Mammary epithelial cell (primary cell): ENCODE measurements around the gene DRICH1.
"Not testable (repeated sequence)": the region's sequence is repeated elsewhere in the genome, so short reads cannot be mapped to it uniquely, and the experiment has no call there.

Experiments used
- EZH2 ChIP-seq: IDR thresholded peaks from 2 replicates; pipeline ENCODE4 v1.6.1; 2012; ENCODE audit warnings: low read length, inconsistent platforms, borderline replicate concordance
- TF ChIP-seq, protein P1 (sequence below), 2 donors: IDR thresholded peaks in 1 of 2; conservative IDR thresholded peaks in 1 of 2; 2 replicates each; pipeline ENCODE4 v1.5.1; 2011 to 2012; ENCODE audit warnings: inconsistent platforms in 2 of 2, low read length in 2 of 2, mild to moderate bottlenecking in 2 of 2, control low read depth in 1 of 2, low read depth in 1 of 2; ENCODE audit not compliant: insufficient read depth in 1 of 2; ENCODE audit errors: extremely low read depth in 1 of 2

DNA sequence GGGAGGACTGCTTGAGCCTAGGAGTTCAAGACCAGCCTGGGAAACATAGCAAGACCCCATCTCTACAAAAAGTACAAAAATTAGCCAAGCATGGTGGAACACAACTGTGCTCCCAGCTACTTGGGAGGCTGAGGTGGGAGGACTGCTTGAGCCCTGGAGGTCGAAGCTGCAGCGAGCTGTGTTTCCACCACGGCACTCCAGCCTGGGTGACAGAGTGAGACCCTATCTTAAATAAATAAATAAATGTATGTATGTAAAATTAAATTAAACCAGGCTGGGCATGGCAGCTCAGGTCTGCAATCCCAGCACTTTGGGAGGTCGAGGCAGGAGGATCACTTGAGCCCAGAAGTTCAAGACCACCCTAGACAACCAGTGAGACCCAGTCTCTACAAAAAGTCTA lies 28.3 kb upstream of the DRICH1 start:
- TF ChIP-seq, protein P1, sequence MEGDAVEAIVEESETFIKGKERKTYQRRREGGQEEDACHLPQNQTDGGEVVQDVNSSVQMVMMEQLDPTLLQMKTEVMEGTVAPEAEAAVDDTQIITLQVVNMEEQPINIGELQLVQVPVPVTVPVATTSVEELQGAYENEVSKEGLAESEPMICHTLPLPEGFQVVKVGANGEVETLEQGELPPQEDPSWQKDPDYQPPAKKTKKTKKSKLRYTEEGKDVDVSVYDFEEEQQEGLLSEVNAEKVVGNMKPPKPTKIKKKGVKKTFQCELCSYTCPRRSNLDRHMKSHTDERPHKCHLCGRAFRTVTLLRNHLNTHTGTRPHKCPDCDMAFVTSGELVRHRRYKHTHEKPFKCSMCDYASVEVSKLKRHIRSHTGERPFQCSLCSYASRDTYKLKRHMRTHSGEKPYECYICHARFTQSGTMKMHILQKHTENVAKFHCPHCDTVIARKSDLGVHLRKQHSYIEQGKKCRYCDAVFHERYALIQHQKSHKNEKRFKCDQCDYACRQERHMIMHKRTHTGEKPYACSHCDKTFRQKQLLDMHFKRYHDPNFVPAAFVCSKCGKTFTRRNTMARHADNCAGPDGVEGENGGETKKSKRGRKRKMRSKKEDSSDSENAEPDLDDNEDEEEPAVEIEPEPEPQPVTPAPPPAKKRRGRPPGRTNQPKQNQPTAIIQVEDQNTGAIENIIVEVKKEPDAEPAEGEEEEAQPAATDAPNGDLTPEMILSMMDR (conservative IDR thresholded peaks at IDR 0.05 in 1 of 2, IDR thresholded peaks at IDR 0.05 in 1 of 2; ENCODE audit: extremely low read depth in 1 of 2, insufficient read depth in 1 of 2, low read depth in 1 of 2, low read length in 2 of 2), result not testable (repeated sequence)
- not testable (repeated sequence) for TF ChIP-seq EZH2
